Tibial artery (tissue), 4 donors: ENCODE results near the gene PAQR4.

Experiments used
- DNase-seq, 2 donors: peaks; one replicate each; pipeline ENCODE4 v3.0.0-alpha.2; 2019
- H3K27ac ChIP-seq, 2 donors: fragments of 200-600 bp; sonication (generic) in 1 of 2; 1 replicate in 1 of 2; 2 replicates in 1 of 2; pipeline ENCODE4 v1.5.1; 2018 to 2019; ENCODE audit warnings: mild to moderate bottlenecking in 1 of 2
- H3K27me3 ChIP-seq, 2 donors: fragments of 200-600 bp; sonication (generic) in 1 of 2; one replicate each; pipeline versions ENCODE4 v1.5.1 to v1.6.0; 2016 to 2019
- H3K36me3 ChIP-seq, 3 donors: fragments of 200-600 bp; sonication (generic) in 2 of 3; one replicate each; pipeline ENCODE4 v1.5.1; 2016 to 2019; ENCODE audit warnings: mild to moderate bottlenecking in 2 of 3
- H3K4me1 ChIP-seq, 4 donors: fragments of 200-600 bp; sonication (generic) in 2 of 4; 1 replicate in 3 of 4; 2 replicates in 1 of 4; pipeline ENCODE4 v1.5.1; 2016 to 2019
- H3K4me3 ChIP-seq, 2 donors: fragments of 200-600 bp; sonication (generic) in 1 of 2; 1 replicate in 1 of 2; 2 replicates in 1 of 2; pipeline ENCODE4 v1.5.1; 2018 to 2019; ENCODE audit warnings: mild to moderate bottlenecking in 2 of 2
- H3K9me3 ChIP-seq, 3 donors: fragments of 200-600 bp; sonication (generic) in 1 of 3; one replicate each; pipeline ENCODE4 v1.5.1; 2016 to 2019
- CTCF ChIP-seq, 2 experiments: fragments of 200-600 bp in 1 of 2; fragments of 450-650 bp in 1 of 2; IDR thresholded peaks; one replicate each; pipeline ENCODE4 v1.5.1; 2017 to 2019; ENCODE audit warnings: antibody characterized with exemption in 2 of 2, mild to moderate bottlenecking in 1 of 2, moderate library complexity in 1 of 2
- intact Hi-C: fragments of 100-400 bp; cut with DNase I; formaldehyde crosslinking; loops from one replicate; pipeline ENCODE4 v1.15.0; 2023; ENCODE audit warnings: low total_unique reads

Gene PAQR4

GRCh38 chr16:2967721-2968161 is 1.4 kb upstream of the PAQR4 start:
- no peaks in the 10 kb centered on the region for H3K36me3 ChIP-seq
- H3K4me3 ChIP-seq = no peak overlapping the region
- TF ChIP-seq CTCF (IDR thresholded peaks at IDR 0.05) = no peak
- no peak overlapping the region for H3K27ac ChIP-seq
- intact Hi-C loops = no loop called here
- peaks cover 15 to 66% of the 10 kb centered on the region in 2 donors for H3K27me3 ChIP-seq
- no peaks in the 10 kb centered on the region for H3K9me3 ChIP-seq
- H3K4me1 ChIP-seq = peaks cover 8 to 75% (median 55%) of the 10 kb centered on the region in 4 donors
- no peak for DNase-seq

- TF ChIP-seq CTCF (IDR thresholded peaks at IDR 0.05) = no peak
- H3K9me3 ChIP-seq = no peaks in the 10 kb centered on the region
- peaks cover 12 to 60% of the 10 kb centered on the region in 2 donors for H3K27me3 ChIP-seq
- peaks cover 8 to 69% (median 49%) of the 10 kb centered on the region in 4 donors for H3K4me1 ChIP-seq
- intact Hi-C loops = no loop called here
- H3K27ac ChIP-seq = no peak overlapping the region
- no peak for DNase-seq
- H3K36me3 ChIP-seq = no peaks in the 10 kb centered on the region
- peak overlapping the region; percentile 46 to 64 for H3K4me3 ChIP-seq
These were observed 795 bp upstream of the PAQR4 start for GRCh38 chr16:2968368-2968737.

- H3K4me1 ChIP-seq = peaks cover 0 to 54% (median 34%) of the 10 kb centered on the region in 4 donors
- TF ChIP-seq CTCF (IDR thresholded peaks at IDR 0.05) = no peak
- no peaks in the 10 kb centered on the region for H3K9me3 ChIP-seq
- intact Hi-C loops = no loop called here
- peak in 1 of 2 donors; percentile 38 for DNase-seq
- no peaks in the 10 kb centered on the region for H3K36me3 ChIP-seq
- H3K4me3 ChIP-seq = peak overlapping the region; percentile 46 to 64
- peaks cover 7 to 53% of the 10 kb centered on the region in 2 donors for H3K27me3 ChIP-seq
- H3K27ac ChIP-seq = no peak overlapping the region
These were observed 685 bp downstream of the PAQR4 start for GRCh38 chr16:2969545-2970521.

GRCh38 chr16:2970563-2970962 is 1.4 kb downstream of the PAQR4 start:
- no peak for TF ChIP-seq CTCF (IDR thresholded peaks at IDR 0.05)
- intact Hi-C loops = no loop called here
- DNase-seq = no peak
- no peak overlapping the region for H3K4me3 ChIP-seq
- H3K4me1 ChIP-seq = peaks cover 0 to 48% (median 30%) of the 10 kb centered on the region in 4 donors
- H3K27me3 ChIP-seq = peaks cover 7 to 53% of the 10 kb centered on the region in 2 donors
- no peak overlapping the region for H3K27ac ChIP-seq
- H3K36me3 ChIP-seq = no peaks in the 10 kb centered on the region
- no peaks in the 10 kb centered on the region for H3K9me3 ChIP-seq

GRCh38 chr16:2971134-2971984 is 2.2 kb downstream of the PAQR4 start:
- H3K4me3 ChIP-seq = no peak overlapping the region
- no peaks in the 10 kb centered on the region for H3K36me3 ChIP-seq
- intact Hi-C loops = no loop called here
- H3K4me1 ChIP-seq = peaks cover 0 to 43% (median 29%) of the 10 kb centered on the region in 4 donors
- peaks cover 7 to 51% of the 10 kb centered on the region in 2 donors for H3K27me3 ChIP-seq
- no peak for DNase-seq
- no peaks in the 10 kb centered on the region for H3K9me3 ChIP-seq
- TF ChIP-seq CTCF (IDR thresholded peaks at IDR 0.05) = no peak
- no peak overlapping the region for H3K27ac ChIP-seq
